K562 (cell line): ENCODE measurements around the gene NR1H2. TPM values are rescaled to one million over a fixed set of nuclear protein-coding genes. Genes with fewer than 3 reads are reported as not detected.

Experiments
- BCOR ChIP-seq: fragments of 450-650 bp; IDR thresholded peaks from 2 replicates; pipeline ENCODE4 v1.6.1; 2016
- CBFA2T3 ChIP-seq: fragments of 450-650 bp; IDR thresholded peaks from 2 replicates; pipeline ENCODE4 v1.6.1; 2017
- CEBPG ChIP-seq, 3 experiments: fragments of 200-800 bp in 1 of 3; sonication (Bioruptor generic) in 1 of 3; sonication (generic) in 1 of 3; formaldehyde crosslinking in 1 of 3; IDR thresholded peaks in 2 of 3; conservative IDR thresholded peaks in 1 of 3; 2 replicates each; pipeline versions ENCODE4 v1.6.1 to v1.8.0; 2016 to 2022; ENCODE audit warnings: missing compliant biosample characterization in 2 of 3, missing genetic modification characterization in 2 of 3, mild to moderate bottlenecking in 1 of 3, missing genetic modification reagents in 1 of 3
- CREB3L1 ChIP-seq: fragments of 450-650 bp; IDR thresholded peaks from 2 replicates; pipeline ENCODE4 v1.6.1; 2014; ENCODE audit warnings: low read depth, mild to moderate bottlenecking, moderate library complexity, borderline replicate concordance
- ETS2 ChIP-seq: IDR thresholded peaks from 2 replicates; pipeline ENCODE4 v1.6.1; 2016; ENCODE audit warnings: borderline replicate concordance, missing genetic modification characterization, mild to moderate bottlenecking, moderate library complexity, missing compliant biosample characterization; ENCODE audit not compliant: poor library complexity, severe bottlenecking
- HDAC8 ChIP-seq: fragments of 450-650 bp; IDR thresholded peaks from 2 replicates; pipeline ENCODE4 v1.6.1; 2016; ENCODE audit warnings: mild to moderate bottlenecking, missing genetic modification characterization, moderate library complexity, missing compliant biosample characterization
- KAT8 ChIP-seq: fragments of 450-650 bp; IDR thresholded peaks from 2 replicates; pipeline ENCODE4 v1.6.1; 2016; ENCODE audit warnings: low read depth, mild to moderate bottlenecking
- MAFF ChIP-seq: IDR thresholded peaks from 2 replicates; pipeline ENCODE4 v1.6.1; 2012; ENCODE audit warnings: low read length, improper control_type of control experiment
- MTA1 ChIP-seq: fragments of 450-650 bp; IDR thresholded peaks from 2 replicates; pipeline ENCODE4 v1.6.1; 2017; ENCODE audit warnings: borderline replicate concordance
- NFIC ChIP-seq: fragments of 450-650 bp; IDR thresholded peaks from 2 replicates; pipeline ENCODE4 v1.6.1; 2017; ENCODE audit warnings: mild to moderate bottlenecking, inconsistent platforms
- NR2C1 ChIP-seq, 2 experiments: fragments of 450-650 bp; IDR thresholded peaks; 2 replicates each; pipeline ENCODE4 v1.6.1; 2017; ENCODE audit warnings: mild to moderate bottlenecking in 2 of 2, antibody characterized with exemption in 1 of 2, inconsistent platforms in 1 of 2, missing compliant biosample characterization in 1 of 2, missing genetic modification characterization in 1 of 2
- POLR2A ChIP-seq: fragments of 450-650 bp; conservative IDR thresholded peaks from 2 replicates; pipeline ENCODE4 v1.6.1; 2016
- POLR2AphosphoS2 ChIP-seq: IDR thresholded peaks from 2 replicates; pipeline ENCODE4 v1.6.1; 2012; ENCODE audit warnings: low read length, improper control_type of control experiment
- POLR2AphosphoS5 ChIP-seq: IDR thresholded peaks from 2 replicates; pipeline ENCODE4 v1.6.1; 2011; ENCODE audit warnings: mild to moderate bottlenecking, low read depth, low read length, moderate library complexity; ENCODE audit not compliant: control insufficient read depth, insufficient read depth
- RBFOX2 ChIP-seq: fragments of 200-400 bp; formaldehyde crosslinking; IDR thresholded peaks from 2 replicates; pipeline ENCODE4 v1.6.1; 2017; ENCODE audit warnings: low read depth, mild to moderate bottlenecking, low read length, moderate library complexity
- SAP30 ChIP-seq: fragments of 200-600 bp; sonication (generic); IDR thresholded peaks from 2 replicates; pipeline ENCODE4 v1.6.1; 2012; ENCODE audit warnings: borderline replicate concordance, low read depth, mild to moderate bottlenecking, moderate library complexity, low read length, control low read depth, inconsistent platforms; ENCODE audit not compliant: insufficient read depth, poor library complexity, severe bottlenecking
- SETDB1 ChIP-seq: IDR thresholded peaks from one replicate; pipeline ENCODE4 v1.6.1; 2012; ENCODE audit warnings: low read length, control low read depth, inconsistent platforms
- SMARCA5 ChIP-seq: fragments of 450-650 bp; IDR thresholded peaks from 2 replicates; pipeline ENCODE4 v1.6.1; 2016
- ZBTB17 ChIP-seq: fragments of 450-650 bp; formaldehyde crosslinking; IDR thresholded peaks from 2 replicates; pipeline ENCODE4 v1.4.0; 2020; ENCODE audit warnings: mild to moderate bottlenecking
- ZBTB43 ChIP-seq: sonication (generic); formaldehyde crosslinking; IDR thresholded peaks from 2 replicates; pipeline ENCODE4 v1.8.0; 2023; ENCODE audit warnings: mild to moderate bottlenecking, missing genetic modification reagents
- ZNF354B ChIP-seq: fragments of 250-450 bp; sonication (Bioruptor Pico); IDR thresholded peaks from 2 replicates; pipeline ENCODE4 v1.4.0; 2020
- ZNF584 ChIP-seq: fragments of 200-800 bp; sonication (Bioruptor generic); IDR thresholded peaks from 2 replicates; pipeline ENCODE4 v1.6.1; 2016; ENCODE audit warnings: low read depth, mild to moderate bottlenecking, missing genetic modification characterization, missing compliant biosample characterization
- ZNF740 ChIP-seq, 3 experiments: fragments of 200-800 bp in 1 of 3; sonication (Bioruptor generic) in 1 of 3; sonication (generic) in 1 of 3; formaldehyde crosslinking in 1 of 3; IDR thresholded peaks; 2 replicates each; pipeline versions ENCODE4 v1.6.1 to v1.8.0; 2016 to 2022; ENCODE audit warnings: mild to moderate bottlenecking in 2 of 3, missing compliant biosample characterization in 2 of 3, missing genetic modification characterization in 2 of 3, missing genetic modification reagents in 1 of 3
- polyA plus RNA-seq, 8 experiments: library from polyadenylated mRNA; depleted of rRNA in 4 of 8; stranded (reverse) in 5 of 8; unstranded in 3 of 8; fragments of >200 nt; fragmentation: Nextera tagmentation in 2 of 8; fragmentation: Illumina TruSeq in 1 of 8; extraction: Ambion mirVana in 2 of 8; extraction: Trizol in 1 of 8; gene quantifications; 2 replicates each; pipeline versions ENCODE4 v1.2.1 to v1.2.3, GENCODE V29; 2011 to 2014; ENCODE audit warnings: inconsistent platforms in 1 of 8, missing spikeins in 1 of 8
- total RNA-seq, 7 experiments: library from RNA; depleted of rRNA in 6 of 7; stranded (reverse); fragments of >200 nt in 6 of 7; fragmentation: Illumina TruSeq in 2 of 7; extraction: Trizol in 2 of 7; gene quantifications; 2 replicates each; pipeline versions ENCODE4 v1.2.1 to v1.2.3, GENCODE V29; 2011 to 2021; ENCODE audit warnings: low replicate concordance in 1 of 7

Gene NR1H2
- total and polyA plus RNA-seq, 9 of the 15 experiments (the other 6 are each of a cell fraction or from before 2014, with no cell fraction given): 0.11 to 73.8 (median 24.0) TPM

GRCh38 chr19:50358483-50359327, 17.6 kb upstream of the NR1H2 start (continued):
- TF ChIP-seq SAP30 (no peak), ZNF584 (no peak), KAT8 (peak; percentile 70; the same call in 1 of the 2 replicates), ZBTB43 (CRISPR knock-in tag) (no peak), MTA1 (peak; percentile 89), RBFOX2 (peak; percentile 91), CBFA2T3 (no peak), ZNF740 (CRISPR knock-in tag; IDR thresholded peaks at IDR 0.05) (peak; percentile 93), ZNF740 (tag; IDR thresholded peaks at IDR 0.05) (peak in 1 of 2 experiments; percentile 81; a peak in 2 of 4 replicates), CEBPG (CRISPR knock-in tag; IDR thresholded peaks at IDR 0.05) (peak; percentile 87), CEBPG (tag; conservative IDR thresholded peaks at IDR 0.05 in 1 of 2, IDR thresholded peaks at IDR 0.05 in 1 of 2) (peak; percentile 93 to 94), HDAC8 (0 out of 2 replicates have a peak, but pooled peaks have one; percentile 67), ZNF354B (CRISPR knock-in tag) (no peak), POLR2AphosphoS5 (peak; percentile 81), ETS2 (no peak), SETDB1 (no peak), SMARCA5 (no peak), NR2C1 (IDR thresholded peaks at IDR 0.05) (no peak), NR2C1 (tag; IDR thresholded peaks at IDR 0.05) (peak; percentile 52; the same call in 1 of the 2 replicates), MAFF (no peak), POLR2AphosphoS2 (peak; percentile 28; the same call in 1 of the 2 replicates), ZBTB17 (peak; percentile 37; the same call in 1 of the 2 replicates), POLR2A (peak; percentile 95), CREB3L1 (peak; percentile 21; the same call in 1 of the 2 replicates), BCOR (peak; percentile 63; the same call in 1 of the 2 replicates), NFIC (peak; percentile 42; the same call in 1 of the 2 replicates)
